HEK293 (cell line): ENCODE data around the gene ATP6V0C.

ENCODE experiments used
- CTCF ChIP-seq: fragments of 450-650 bp; formaldehyde crosslinking; IDR thresholded peaks from 2 replicates; pipeline ENCODE4 v1.5.1; 2016; ENCODE audit warnings: missing biosample characterization, missing genetic modification characterization
- FEZF1 ChIP-seq: fragments of 450-650 bp; formaldehyde crosslinking; IDR thresholded peaks from 2 replicates; pipeline ENCODE4 v1.5.1; 2016; ENCODE audit warnings: missing biosample characterization, missing genetic modification characterization
- GLI4 ChIP-seq: fragments of 450-650 bp; formaldehyde crosslinking; IDR thresholded peaks from 2 replicates; pipeline ENCODE4 v1.5.1; 2016; ENCODE audit warnings: missing biosample characterization, missing genetic modification characterization
- IKZF3 ChIP-seq: fragments of 450-650 bp; IDR thresholded peaks from 2 replicates; pipeline ENCODE4 v1.5.0; 2018; ENCODE audit warnings: missing biosample characterization, mild to moderate bottlenecking, missing genetic modification characterization, moderate library complexity
- REST ChIP-seq: fragments of 450-650 bp; formaldehyde crosslinking; IDR thresholded peaks from 2 replicates; pipeline ENCODE4 v1.5.1; 2016; ENCODE audit warnings: missing biosample characterization, missing genetic modification characterization
- SALL2 ChIP-seq: fragments of 450-650 bp; formaldehyde crosslinking; IDR thresholded peaks from 2 replicates; pipeline ENCODE4 v1.5.0; 2017; ENCODE audit warnings: missing biosample characterization, mild to moderate bottlenecking, missing genetic modification characterization, borderline replicate concordance
- SP3 ChIP-seq: fragments of 450-650 bp; formaldehyde crosslinking; IDR thresholded peaks from 2 replicates; pipeline ENCODE4 v1.5.1; 2016; ENCODE audit warnings: missing biosample characterization, missing genetic modification characterization
- TCF7L2 ChIP-seq: IDR thresholded peaks from 2 replicates; pipeline ENCODE4 v1.6.1; 2011; ENCODE audit warnings: low read depth, mild to moderate bottlenecking, inconsistent platforms, low read length, moderate library complexity, borderline replicate concordance
- ZFP3 ChIP-seq: fragments of 450-650 bp; formaldehyde crosslinking; IDR thresholded peaks from 2 replicates; pipeline ENCODE4 v1.5.1; 2016; ENCODE audit warnings: low read depth, missing biosample characterization, missing genetic modification characterization
- ZNF513 ChIP-seq: fragments of 450-650 bp; IDR thresholded peaks from 2 replicates; pipeline ENCODE4 v1.5.1; 2018; ENCODE audit warnings: missing biosample characterization, missing genetic modification characterization
- ZNF837 ChIP-seq: fragments of 450-650 bp; formaldehyde crosslinking; IDR thresholded peaks from 2 replicates; pipeline ENCODE4 v1.5.1; 2016; ENCODE audit warnings: missing biosample characterization, missing genetic modification characterization

GRCh38 chr16:2482249-2482648 lies 31.5 kb upstream of the ATP6V0C start:
- TF ChIP-seq ZFP3 (tag by site-specific recombination), result no peak
- TF ChIP-seq GLI4, result no peak
- TF ChIP-seq IKZF3 (tag by site-specific recombination), result no peak
- no peak for TF ChIP-seq CTCF
- TF ChIP-seq REST, result no peak
- no peak for TF ChIP-seq TCF7L2
- TF ChIP-seq SP3 (tag by site-specific recombination), result no peak
- no peak for TF ChIP-seq SALL2 (tag by site-specific recombination)
- no peak for TF ChIP-seq FEZF1
- no peak for TF ChIP-seq ZNF837 (tag by site-specific recombination)
- TF ChIP-seq ZNF513 (tag by site-specific recombination), result no peak
